NAMALWA (cell line): ENCODE data around the gene SLC28A1.
"Not testable (repeated sequence)": the region's sequence is repeated elsewhere in the genome, so short reads cannot be mapped to it uniquely, and the experiment has no call there.

Experiments
- DNase-seq: peaks from one replicate; pipeline ENCODE4 v3.0.0-alpha.2; 2015; ENCODE audit warnings: low spot score

Gene SLC28A1

GRCh38 chr15:84862214-84862975, 22.1 kb upstream of the SLC28A1 start:
- no peak for DNase-seq

- DNase-seq: no peak
Measured at GRCh38 chr15:84863565-84864443, 20.7 kb upstream of the SLC28A1 start.

DNA sequence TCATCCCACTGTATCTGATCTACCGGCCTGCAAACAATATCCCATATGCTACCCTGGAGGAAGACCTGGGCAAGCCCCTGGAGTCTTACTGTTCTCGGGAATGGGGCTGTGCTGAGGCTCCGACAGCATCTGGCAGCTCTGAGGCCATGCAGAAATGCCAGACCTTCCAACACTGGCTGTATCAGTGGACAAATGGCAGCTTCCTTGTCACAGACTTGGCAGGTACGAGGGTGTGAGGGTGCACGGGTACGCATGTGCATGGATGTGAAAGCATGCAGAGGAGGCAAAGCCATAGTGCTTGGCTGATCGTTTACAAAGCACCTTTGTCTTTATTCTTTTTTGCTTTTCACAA, 20.0 kb upstream of the SLC28A1 start:
- DNase-seq: no peak

DNA sequence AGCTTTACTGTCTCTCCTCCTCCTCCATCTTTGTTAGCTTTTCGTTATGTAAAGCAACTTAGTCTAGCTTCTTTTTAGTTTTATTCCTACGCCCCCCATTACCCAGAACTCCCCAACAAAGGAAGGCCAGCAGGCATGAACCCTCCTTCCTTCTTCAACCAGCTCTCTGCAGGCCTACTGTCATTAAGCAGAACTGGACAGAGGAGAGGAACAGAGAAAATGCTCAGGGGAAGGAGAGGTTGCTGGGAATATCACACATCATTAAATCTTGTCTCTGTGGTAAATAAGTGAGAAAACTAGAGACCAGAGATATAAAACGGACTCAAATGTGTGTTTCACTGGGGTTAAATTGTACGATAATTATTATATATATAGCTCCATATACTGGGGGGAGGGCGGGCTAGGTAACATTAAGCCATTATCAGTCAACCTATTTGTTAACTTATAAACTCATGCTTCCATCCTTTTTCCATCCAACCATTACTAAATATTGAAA, 19.3 kb upstream of the SLC28A1 start:
- DNase-seq: no peak

GRCh38 chr15:84868037-84868880, 16.2 kb upstream of the SLC28A1 start:
- DNase-seq: no peak

- no peak for DNase-seq
Measured at GRCh38 chr15:84869510-84869909, 15.0 kb upstream of the SLC28A1 start.

DNA sequence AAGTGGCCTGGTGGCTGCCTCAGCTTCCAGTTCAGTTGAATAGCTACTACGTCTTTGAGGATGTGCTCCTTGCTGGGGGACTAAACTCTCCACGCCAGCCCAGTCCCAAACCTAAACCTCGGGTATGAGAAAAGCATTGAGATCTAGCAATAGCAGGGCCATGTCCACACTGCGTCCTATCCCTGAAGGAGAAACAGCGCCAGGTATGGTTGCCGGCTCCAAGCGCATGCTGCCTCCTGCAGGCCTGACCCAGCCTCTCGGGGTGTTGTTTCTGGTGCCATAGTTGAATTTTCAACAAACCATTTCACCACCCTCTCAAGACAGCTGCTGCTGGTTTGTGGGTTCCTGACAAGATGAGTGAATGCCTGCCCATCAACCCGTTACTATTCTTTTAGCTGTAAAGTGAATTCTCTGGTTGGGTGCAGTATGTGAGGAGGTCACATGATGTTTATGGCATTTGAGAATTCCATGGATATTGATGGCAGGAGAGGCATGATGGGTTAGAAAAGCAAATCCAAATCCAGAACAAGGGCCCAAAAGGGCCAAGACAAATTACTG, 13.0 kb upstream of the SLC28A1 start:
- DNase-seq: no peak

DNA sequence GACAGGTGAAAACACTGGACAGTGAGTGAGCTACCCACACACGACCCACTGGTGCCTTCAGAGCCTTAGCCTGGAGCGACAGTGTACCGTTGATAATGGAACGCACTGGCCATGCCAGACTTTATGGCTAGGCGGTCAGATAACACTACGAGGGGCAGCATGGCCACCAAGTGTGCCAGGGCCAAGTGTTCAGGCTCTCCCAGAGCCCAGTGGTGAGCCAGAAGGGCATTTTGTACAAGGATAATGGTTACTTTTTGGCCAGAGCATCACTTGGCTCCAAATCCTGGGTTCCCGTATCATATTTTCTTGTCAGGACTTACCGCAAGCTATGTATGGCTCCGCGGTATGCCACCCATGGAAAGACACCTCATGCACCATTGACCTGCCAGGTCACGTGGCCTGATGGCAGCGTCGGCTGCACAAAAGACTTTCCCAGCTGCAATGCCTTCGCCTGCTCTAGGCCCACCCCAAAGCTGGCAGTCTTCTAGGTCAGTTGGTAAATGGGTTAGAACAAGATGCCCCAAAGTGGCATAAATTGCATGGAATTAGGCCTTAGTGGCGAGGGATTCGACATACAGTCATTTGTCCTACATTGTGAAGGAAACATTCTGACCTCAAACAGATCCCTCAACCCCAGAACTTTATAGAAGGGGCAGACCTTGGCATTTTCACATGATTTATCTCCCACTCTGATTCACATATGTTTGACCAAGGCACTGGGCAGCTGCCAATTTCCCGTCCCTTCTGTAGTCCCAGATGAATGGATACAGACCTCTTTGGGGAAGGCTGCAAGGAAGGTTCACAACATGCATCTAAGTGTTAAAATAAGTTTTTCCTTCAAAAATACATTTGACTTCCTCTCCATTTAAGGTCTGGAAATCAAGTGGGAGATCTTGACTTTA, 12.2 kb upstream of the SLC28A1 start:
- DNase-seq: no peak

DNA sequence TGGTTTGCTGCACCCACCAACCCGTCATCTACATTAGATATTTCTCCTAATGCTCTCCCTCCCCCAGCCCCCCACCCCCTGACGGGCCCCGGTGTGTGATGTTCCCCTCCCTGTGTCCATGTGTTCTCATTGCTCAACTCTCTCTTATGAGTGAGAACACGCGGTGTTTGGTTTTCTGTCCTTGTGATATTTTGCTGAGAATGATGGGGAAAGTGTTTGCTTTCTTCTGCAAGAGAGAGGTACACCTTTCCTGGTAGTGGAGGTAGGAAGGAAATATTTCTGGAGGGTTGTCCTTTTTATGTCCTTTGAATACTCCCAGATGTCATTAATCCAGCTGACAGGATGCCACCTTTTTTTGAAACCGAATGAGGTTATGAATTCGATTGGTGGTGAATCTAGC, 10.5 kb upstream of the SLC28A1 start:
- DNase-seq: no peak

- no peak for DNase-seq
Measured at GRCh38 chr15:84874981-84875699, 9.3 kb upstream of the SLC28A1 start.

- DNase-seq: no peak
Measured at GRCh38 chr15:84876269-84876668, 8.2 kb upstream of the SLC28A1 start.

DNA sequence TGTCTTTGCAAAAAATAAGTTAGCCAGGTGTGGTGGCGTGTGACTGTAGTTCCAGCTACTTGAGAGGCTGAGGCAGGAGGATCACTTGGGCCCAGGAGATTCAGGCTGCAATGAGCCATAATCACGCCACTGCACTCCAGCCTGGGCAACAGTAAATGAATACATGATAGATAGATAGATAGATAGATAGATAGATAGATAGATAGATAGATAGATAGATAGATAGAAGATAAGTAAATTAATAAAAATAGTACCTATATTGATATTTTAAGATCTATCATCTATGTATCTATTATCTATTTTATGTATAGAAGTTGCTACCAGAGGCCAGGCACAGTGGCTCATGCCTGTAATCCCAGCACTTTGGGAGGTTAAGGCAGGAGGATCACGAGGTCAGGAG, 6.8 kb upstream of the SLC28A1 start:
- not testable (repeated sequence) for DNase-seq

DNA sequence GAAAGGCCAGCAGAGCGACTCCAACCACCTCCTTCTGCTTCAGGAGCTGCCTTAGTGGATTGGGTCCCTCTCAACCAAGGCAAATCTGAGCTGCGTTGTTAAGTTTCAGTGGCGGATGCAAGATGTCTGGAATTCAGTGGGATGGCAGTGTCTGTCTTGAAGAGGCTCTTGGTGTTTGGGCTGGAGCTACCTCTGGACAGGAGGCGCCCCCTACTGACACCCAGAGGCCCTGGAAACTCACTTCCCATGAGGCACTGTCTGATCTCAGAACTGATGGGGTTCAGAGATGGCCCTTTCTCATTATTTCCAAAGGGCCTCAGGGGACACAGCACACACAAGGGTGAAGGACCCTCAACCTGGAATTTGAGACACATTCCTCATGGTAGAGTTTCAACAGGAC, 6.0 kb upstream of the SLC28A1 start:
- DNase-seq: peak; percentile 58

- no peak for DNase-seq
Measured at GRCh38 chr15:84879088-84879780, 5.2 kb upstream of the SLC28A1 start.

GRCh38 chr15:84880007-84880406, 4.5 kb upstream of the SLC28A1 start:
- no peak for DNase-seq

DNA sequence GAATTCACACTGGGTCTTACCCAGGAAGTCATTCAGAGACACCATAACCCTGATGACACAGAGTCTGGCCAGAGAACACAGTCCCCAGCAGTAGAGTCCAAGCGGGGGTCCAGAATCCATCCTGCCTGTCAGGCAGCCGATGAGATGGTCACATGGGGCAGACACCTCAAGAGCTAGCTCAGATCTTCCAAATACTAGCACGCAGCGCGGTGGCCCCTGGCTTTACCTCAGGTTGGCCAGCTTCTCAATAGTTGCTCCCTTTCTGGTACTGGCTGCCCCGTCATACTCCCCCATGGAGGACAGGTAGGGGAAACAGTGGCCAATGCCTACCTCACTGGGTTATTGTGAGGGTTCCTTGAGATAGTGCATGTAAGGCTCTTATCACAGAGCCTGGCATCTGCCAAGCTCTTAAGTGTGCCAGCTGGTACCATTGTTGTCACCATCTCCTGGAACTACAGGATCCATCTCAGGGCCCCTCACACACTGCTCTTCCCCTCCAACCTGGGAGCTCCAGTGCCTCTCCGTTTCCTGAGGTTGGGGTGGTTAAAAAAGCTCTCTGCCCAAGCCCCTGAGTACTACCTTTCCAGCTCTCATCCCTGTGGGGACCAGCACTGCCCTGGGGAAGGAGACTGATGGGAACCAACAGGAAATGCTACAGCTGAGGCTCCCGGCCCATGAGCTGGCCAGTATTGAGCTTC, 3.5 kb upstream of the SLC28A1 start:
- no peak for DNase-seq

- no peak for DNase-seq
Measured at GRCh38 chr15:84881520-84881830, 3.0 kb upstream of the SLC28A1 start.

DNA sequence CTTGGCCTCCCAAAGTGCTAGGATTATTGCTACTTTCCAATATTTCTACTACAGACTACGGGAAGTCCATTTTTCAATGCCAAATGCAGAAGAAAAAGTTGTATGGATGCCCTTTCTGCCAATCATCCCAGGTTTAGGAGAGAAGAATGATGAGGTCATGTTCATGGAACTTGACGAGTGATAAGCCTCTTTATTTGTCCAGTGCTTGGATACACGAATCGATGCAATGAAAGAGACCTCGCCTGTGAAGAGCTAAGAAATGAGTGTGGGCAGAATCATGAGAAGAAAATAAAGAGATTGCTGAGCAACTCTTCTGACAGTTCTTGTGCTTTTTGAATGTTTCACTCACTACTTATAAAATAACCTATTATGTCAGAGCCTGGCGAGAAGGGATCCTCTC, 996 bp upstream of the SLC28A1 start:
- no peak for DNase-seq

GRCh38 chr15:84885801-84886200, 1.3 kb downstream of the SLC28A1 start:
- DNase-seq: no peak
